HG02970 (cell line): ENCODE measurements around the gene PTH2R.
"Not testable (repeated sequence)": the region's sequence is repeated elsewhere in the genome, so short reads cannot be mapped to it uniquely, and the experiment has no call there.

ENCODE experiments used
- ATAC-seq: cut with Tn5 transposase; IDR thresholded peaks from one replicate; pipeline ENCODE4 v1.9.1; 2021; ENCODE audit warnings: mild to moderate bottlenecking, moderate library complexity, moderate number of reproducible peaks; ENCODE audit not compliant: unreplicated experiment, low FRiP score

Gene PTH2R

DNA sequence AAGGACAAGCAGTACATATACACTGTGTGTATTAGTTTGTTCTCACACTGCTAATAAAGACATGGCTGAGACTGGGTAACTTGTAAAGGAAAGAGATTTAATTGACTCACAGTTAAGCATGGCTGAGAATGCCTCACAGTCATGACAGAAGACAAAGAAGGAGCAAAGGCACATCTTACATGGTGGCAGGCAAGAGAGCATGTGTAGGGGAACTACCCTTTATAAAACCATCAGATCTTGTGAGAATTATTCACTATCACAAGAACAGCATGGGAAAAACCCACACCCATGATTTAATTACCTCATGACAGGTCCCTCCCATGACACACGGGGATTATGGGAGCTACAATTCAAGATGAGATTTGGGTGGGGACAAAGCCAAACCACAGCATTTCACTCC, 129.0 kb downstream of the PTH2R start:
- not testable (repeated sequence) for ATAC-seq

GRCh38 chr2:208541461-208541988, 134.9 kb downstream of the PTH2R start:
- ATAC-seq: no peak

DNA sequence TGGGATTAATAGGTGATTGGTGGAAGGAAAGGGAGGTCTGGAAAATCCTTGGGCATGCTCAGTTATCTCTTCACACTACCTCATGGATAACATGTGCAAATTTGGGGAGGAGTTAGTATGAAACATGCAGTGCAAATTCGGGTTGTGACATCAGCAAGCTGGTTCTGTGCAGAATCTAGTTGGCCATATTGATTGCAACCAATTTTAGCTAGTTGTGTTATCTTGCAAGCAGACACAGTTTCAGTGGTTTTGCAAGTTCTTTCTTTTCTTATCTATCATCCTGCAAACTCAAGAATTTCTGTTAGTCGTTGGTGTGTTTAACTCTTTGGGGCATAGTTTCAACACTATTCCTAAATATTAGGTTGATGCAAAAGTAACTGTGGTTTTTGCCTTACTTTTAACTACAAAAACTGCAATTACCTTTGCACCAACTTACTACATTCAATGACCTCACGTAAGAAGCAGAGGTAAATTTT, 135.4 kb downstream of the PTH2R start:
- no peak for ATAC-seq

- ATAC-seq: no peak
Measured at GRCh38 chr2:208542465-208543041, 136.0 kb downstream of the PTH2R start.
